ENCODE measurements around the gene SRP54. TPM values are rescaled to one million over a fixed set of nuclear protein-coding genes. Genes with fewer than 3 reads are reported as not detected.
A peak's percentile ranks its signal among the peaks of the same experiment; 100 is the strongest.

Gene SRP54
- polyA plus RNA-seq, 1 donor, result 62.5 TPM

DNA sequence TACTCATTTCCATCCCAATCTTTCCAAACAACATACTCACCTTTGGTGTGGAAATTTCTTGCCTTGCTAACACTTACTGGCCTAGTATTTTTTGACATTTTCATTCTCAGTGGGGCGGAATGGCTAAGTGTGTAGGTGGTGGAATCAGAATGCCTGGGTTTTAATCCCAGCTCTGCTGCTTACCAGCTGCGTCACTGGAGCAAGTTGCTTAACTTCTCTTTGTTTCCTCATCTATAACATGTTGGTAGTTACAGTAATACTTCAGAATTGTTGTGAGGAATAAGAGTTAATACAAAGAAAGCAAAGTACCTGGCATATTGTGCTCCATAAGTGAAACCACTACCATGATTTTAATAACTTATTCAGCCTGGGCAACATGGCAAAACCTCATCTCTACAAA lies 60.3 kb downstream of the SRP54 start:
- no CpG with 5 or more reads among the region's 2 CpGs for WGBS (ENCODE audit: insufficient coverage, low lambda C conversion rate)
- Histone ChIP-seq H3K36me3 (ENCODE audit: control insufficient read depth, insufficient read depth, low read length) (no peaks in the 10 kb centered on the region), H3K4me3 (ENCODE audit: low read length) (no peak overlapping the region), H3K9me3 (ENCODE audit: control insufficient read depth, low read depth, low read length) (no peaks in the 10 kb centered on the region), H3K4me1 (ENCODE audit: control insufficient read depth, insufficient read depth, low read length) (peaks cover 5% of the 10 kb centered on the region), H3K27me3 (ENCODE audit: control insufficient read depth, insufficient read depth, low read length) (no peaks in the 10 kb centered on the region), H3K27ac (ENCODE audit: low read length) (no peak overlapping the region)
- no peak for DNase-seq

DNA sequence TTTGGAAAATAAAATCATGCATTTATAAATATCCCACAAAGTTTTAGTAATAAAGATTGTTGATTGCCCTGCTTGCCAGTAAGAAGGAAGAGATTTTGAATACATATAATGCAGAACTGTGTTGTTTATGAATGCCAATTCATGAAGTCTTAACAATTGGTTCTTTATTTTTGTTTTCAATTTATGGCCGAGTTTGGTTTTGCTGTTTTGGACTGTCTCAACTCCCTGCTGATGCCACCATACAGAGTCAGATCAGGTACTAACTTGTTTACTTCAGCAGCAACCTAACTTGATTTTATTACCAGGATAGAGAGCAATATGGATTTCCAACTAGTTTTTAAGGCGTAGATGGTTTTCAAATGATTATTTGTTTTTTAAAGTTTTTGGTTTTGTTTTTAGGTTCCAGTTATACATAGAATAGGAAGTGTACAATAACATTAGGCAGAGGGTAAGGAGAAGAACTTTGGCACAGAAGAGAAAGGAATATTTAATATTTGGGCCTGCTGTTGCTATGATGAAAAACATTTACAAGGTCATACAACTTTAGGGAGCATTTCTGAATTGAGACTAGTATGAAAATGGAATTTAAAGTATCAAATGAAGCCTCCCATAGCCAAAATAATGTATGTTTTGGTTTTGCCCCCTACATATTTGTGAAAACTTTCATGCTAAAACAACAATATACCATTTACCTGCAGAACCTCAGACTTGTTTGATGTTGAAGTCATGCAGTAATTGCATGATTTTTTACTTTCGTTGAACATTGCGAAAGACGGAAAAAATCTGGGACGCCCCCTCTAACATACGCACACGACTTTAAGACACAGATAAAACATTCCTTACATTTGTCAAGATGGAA lies 62.4 kb downstream of the SRP54 start:
- peak overlapping the region; percentile 63 for H3K4me3 ChIP-seq (ENCODE audit: low read length)
- no peaks in the 10 kb centered on the region for H3K9me3 ChIP-seq (ENCODE audit: control insufficient read depth, low read depth, low read length)
- no peaks in the 10 kb centered on the region for H3K27me3 ChIP-seq (ENCODE audit: control insufficient read depth, insufficient read depth, low read length)
- peaks cover 5% of the 10 kb centered on the region for H3K4me1 ChIP-seq (ENCODE audit: control insufficient read depth, insufficient read depth, low read length)
- peak in 1 of 2 donors; percentile 36 for DNase-seq
- peaks cover 10% of the 10 kb centered on the region for H3K36me3 ChIP-seq (ENCODE audit: control insufficient read depth, insufficient read depth, low read length)
- H3K27ac ChIP-seq (ENCODE audit: low read length), result peak overlapping the region; percentile 92
- 51% methylated on average over 4 of the region's 8 CpGs for WGBS (ENCODE audit: insufficient coverage, low lambda C conversion rate)

DNA sequence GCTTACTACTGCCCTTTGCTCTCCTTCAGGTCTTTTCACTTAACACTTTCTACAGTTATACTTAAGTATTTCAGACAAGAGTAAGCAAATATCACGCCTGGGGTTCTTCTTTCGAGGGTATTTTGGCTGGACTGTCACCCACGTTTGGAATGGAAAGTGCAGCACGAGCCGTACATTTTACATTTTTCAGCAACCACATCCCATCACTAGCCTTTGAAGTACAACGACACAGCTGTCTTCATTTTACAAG lies 62.9 kb downstream of the SRP54 start:
- Histone ChIP-seq H3K4me1 (ENCODE audit: control insufficient read depth, insufficient read depth, low read length) (peaks cover 5% of the 10 kb centered on the region), H3K9me3 (ENCODE audit: control insufficient read depth, low read depth, low read length) (no peaks in the 10 kb centered on the region), H3K27me3 (ENCODE audit: control insufficient read depth, insufficient read depth, low read length) (no peaks in the 10 kb centered on the region), H3K36me3 (ENCODE audit: control insufficient read depth, insufficient read depth, low read length) (peaks cover 11% of the 10 kb centered on the region), H3K4me3 (ENCODE audit: low read length) (peak overlapping the region; percentile 63), H3K27ac (ENCODE audit: low read length) (peak overlapping the region; percentile 92)
- WGBS (ENCODE audit: insufficient coverage, low lambda C conversion rate), result no CpG with 5 or more reads among the region's 6 CpGs
- no peak for DNase-seq

DNA sequence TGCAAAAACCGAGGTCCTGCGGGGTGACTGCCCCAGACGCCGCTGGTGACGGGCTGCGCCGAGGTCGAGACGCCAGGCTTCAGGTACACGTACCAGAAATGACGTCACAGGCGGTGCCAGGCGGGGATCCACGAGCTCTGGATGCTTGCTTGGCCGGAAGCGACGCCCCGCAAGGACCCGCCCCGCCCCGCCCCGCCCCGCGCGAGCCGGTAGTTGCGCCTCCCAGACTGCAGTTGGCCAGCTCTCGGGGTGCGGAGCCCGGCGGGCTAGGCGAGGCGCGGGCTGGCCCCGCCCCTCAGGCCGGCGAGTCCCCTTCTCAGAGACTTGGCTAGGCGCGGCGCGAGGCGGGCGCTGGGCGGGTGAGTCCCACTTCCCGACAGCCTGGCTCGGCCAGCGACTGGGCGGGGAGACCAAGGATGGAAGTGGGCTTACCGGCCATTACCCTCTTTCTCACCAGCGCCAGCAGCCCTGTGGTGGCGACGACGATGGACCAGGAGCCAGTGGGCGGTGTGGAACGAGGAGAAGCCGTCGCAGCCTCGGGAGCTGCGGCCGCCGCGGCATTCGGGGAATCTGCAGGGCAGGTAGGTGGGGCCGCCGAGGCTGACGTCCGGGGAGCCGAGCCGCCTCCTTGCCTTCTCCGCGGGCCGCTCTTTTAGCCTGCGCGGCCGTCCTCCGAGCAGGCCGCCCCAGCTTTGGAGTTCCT lies 63.4 kb downstream of the SRP54 start, which contains the start of gene FAM177A1:
Gene FAM177A1, plus strand, starts transcription at position 225 of the 703 bp plus-strand sequence. Its CDS starts 192 bp downstream, at position 417.
- H3K27ac ChIP-seq (ENCODE audit: low read length), result peak within 1 kb of the TSS; percentile 100
- DNase-seq, result peak; percentile 98 to 99
- H3K36me3 ChIP-seq (ENCODE audit: control insufficient read depth, insufficient read depth, low read length), result peaks cover 14% of the 10 kb centered on the region
- WGBS (ENCODE audit: insufficient coverage, low lambda C conversion rate), result no CpG with 5 or more reads among the region's 77 CpGs
- peak within 1 kb of the TSS; percentile 97 for H3K4me3 ChIP-seq (ENCODE audit: low read length)
- no peaks in the 10 kb centered on the region for H3K27me3 ChIP-seq (ENCODE audit: control insufficient read depth, insufficient read depth, low read length)
- peaks cover 5% of the 10 kb centered on the region for H3K4me1 ChIP-seq (ENCODE audit: control insufficient read depth, insufficient read depth, low read length)
- H3K9me3 ChIP-seq (ENCODE audit: control insufficient read depth, low read depth, low read length), result no peaks in the 10 kb centered on the region

DNA sequence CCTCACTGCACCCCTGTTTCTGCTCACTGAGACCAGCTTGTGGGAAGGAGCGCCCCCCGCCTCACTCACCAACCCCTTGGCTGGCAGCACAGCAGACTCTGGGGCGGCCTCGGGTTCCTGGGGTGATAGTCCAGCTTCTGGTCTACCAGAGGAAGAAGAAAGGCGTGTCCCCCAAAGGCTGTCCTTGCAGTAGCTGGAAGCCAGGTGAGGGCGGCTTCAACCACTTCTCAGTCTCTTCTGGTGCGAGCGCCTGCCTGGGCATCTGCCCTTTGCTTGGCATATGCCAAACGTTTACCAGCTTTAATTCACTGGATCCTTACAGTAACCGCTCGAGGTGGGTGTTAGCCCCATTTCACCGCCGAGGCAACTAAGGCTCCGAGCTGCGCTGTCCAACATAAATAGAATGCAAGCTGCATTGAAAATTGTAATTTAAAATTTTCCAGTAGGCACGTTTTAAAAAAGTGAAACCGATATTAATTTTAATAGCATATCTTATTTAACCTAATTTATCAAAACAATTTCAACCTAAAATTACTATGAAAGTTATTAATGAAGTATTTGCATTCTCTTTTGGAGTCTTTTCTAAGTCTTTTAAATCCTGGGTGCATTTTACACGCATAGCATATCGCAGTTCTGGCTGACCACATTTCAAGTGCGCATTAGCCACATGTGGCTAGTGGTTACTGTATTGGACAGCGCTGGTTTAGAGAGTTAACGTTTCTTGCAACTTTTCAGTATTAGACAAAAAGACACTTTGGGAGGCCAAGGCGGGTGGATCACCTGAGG lies 64.2 kb downstream of the SRP54 start:
- peaks cover 17% of the 10 kb centered on the region for H3K36me3 ChIP-seq (ENCODE audit: control insufficient read depth, insufficient read depth, low read length)
- 15% methylated on average over 2 of the region's 23 CpGs for WGBS (ENCODE audit: insufficient coverage, low lambda C conversion rate)
- H3K27me3 ChIP-seq (ENCODE audit: control insufficient read depth, insufficient read depth, low read length), result no peaks in the 10 kb centered on the region
- H3K27ac ChIP-seq (ENCODE audit: low read length), result peak overlapping the region; percentile 100
- peaks cover 5% of the 10 kb centered on the region for H3K4me1 ChIP-seq (ENCODE audit: control insufficient read depth, insufficient read depth, low read length)
- DNase-seq, result peak; percentile 43 to 85
- no peaks in the 10 kb centered on the region for H3K9me3 ChIP-seq (ENCODE audit: control insufficient read depth, low read depth, low read length)
- peak overlapping the region; percentile 97 for H3K4me3 ChIP-seq (ENCODE audit: low read length)

DNA sequence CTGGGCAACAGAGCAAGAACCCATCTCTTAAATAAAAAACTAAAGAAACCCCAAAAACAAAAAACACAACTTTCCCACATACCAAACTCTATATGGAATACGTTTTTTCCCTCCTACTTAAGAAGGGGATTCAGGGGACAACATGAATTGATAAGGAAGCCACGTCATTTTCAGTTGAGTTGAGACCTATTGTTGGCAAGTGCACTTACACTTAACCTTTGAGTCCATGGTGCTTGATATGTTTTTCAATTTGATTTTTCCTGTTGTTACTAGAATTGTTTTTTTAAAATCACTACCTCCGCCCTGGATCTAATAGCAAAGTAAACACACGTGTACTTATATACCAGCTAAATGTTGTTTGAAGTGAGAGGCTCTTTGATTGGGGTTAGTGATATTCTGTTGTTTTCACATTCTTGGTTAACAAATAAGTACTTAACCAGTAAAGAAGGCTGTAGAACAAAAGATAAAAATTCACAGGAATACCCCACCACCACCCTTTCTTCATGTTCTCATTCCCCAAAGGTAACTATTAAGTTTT lies 65.3 kb downstream of the SRP54 start:
- peak; percentile 15 to 54 for DNase-seq
- Histone ChIP-seq H3K36me3 (ENCODE audit: control insufficient read depth, insufficient read depth, low read length) (peaks cover 17% of the 10 kb centered on the region), H3K27me3 (ENCODE audit: control insufficient read depth, insufficient read depth, low read length) (no peaks in the 10 kb centered on the region), H3K4me1 (ENCODE audit: control insufficient read depth, insufficient read depth, low read length) (peaks cover 5% of the 10 kb centered on the region), H3K27ac (ENCODE audit: low read length) (no peak overlapping the region), H3K4me3 (ENCODE audit: low read length) (no peak overlapping the region), H3K9me3 (ENCODE audit: control insufficient read depth, low read depth, low read length) (no peaks in the 10 kb centered on the region)
- WGBS (ENCODE audit: insufficient coverage, low lambda C conversion rate), result 43% methylated on average over 2 of the region's 4 CpGs

DNA sequence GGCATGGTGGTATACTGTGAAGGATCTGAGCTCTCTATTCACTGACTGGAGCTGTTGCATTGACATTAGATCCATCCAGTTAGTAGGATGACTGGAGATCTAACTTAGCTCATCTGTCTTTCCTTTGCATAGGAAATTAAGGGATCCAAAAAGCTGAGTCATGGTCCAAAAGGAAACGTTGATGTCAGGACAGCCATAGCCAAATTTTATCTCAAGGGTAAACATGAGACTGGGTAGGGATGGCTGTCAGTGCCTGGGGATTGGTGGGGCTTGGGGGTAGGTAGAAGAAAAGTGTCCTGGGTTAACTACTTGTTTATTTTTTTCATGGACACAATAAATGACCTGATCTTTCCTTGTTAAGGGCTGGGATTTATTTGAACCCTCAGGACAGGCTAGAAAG lies 67.9 kb downstream of the SRP54 start:
- peaks cover 26% of the 10 kb centered on the region for H3K36me3 ChIP-seq (ENCODE audit: control insufficient read depth, insufficient read depth, low read length)
- 20% methylated on average over 1 of the region's 1 CpG for WGBS (ENCODE audit: insufficient coverage, low lambda C conversion rate)

DNA sequence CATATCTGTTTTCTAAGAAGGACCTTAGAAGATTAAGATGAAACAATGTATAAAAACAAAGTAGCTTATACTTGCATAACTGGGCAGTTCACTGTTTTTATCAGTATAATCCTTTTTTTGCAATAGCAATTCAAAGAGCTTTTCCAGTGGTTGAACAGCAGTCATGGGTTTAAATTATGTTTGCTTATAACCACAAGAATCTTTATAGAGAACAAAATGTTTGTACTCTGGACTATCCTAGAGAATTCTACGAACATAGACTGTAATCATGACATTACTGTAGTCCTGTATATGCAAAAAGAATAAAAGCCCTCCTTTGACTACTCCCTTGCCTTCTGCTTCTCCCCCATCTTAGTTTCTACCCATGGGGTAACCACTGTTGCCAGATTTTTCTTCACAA lies 69.0 kb downstream of the SRP54 start:
- no peaks in the 10 kb centered on the region for H3K27me3 ChIP-seq (ENCODE audit: control insufficient read depth, insufficient read depth, low read length)
- WGBS (ENCODE audit: insufficient coverage, low lambda C conversion rate), result 33% methylated on average over 1 of the region's 1 CpG
- H3K4me1 ChIP-seq (ENCODE audit: control insufficient read depth, insufficient read depth, low read length), result peaks cover 5% of the 10 kb centered on the region
- H3K4me3 ChIP-seq (ENCODE audit: low read length), result no peak overlapping the region
- no peaks in the 10 kb centered on the region for H3K9me3 ChIP-seq (ENCODE audit: control insufficient read depth, low read depth, low read length)
- peak; percentile 30 to 69 for DNase-seq
- H3K36me3 ChIP-seq (ENCODE audit: control insufficient read depth, insufficient read depth, low read length), result peaks cover 28% of the 10 kb centered on the region
- H3K27ac ChIP-seq (ENCODE audit: low read length), result peak overlapping the region; percentile 56

More for the DNA sequence above, 67.9 kb downstream of the SRP54 start:
- Histone ChIP-seq H3K27me3 (ENCODE audit: control insufficient read depth, insufficient read depth, low read length) (no peaks in the 10 kb centered on the region), H3K4me1 (ENCODE audit: control insufficient read depth, insufficient read depth, low read length) (peaks cover 5% of the 10 kb centered on the region), H3K4me3 (ENCODE audit: low read length) (no peak overlapping the region), H3K27ac (ENCODE audit: low read length) (no peak overlapping the region), H3K9me3 (ENCODE audit: control insufficient read depth, low read depth, low read length) (no peaks in the 10 kb centered on the region)
- no peak for DNase-seq

DNA sequence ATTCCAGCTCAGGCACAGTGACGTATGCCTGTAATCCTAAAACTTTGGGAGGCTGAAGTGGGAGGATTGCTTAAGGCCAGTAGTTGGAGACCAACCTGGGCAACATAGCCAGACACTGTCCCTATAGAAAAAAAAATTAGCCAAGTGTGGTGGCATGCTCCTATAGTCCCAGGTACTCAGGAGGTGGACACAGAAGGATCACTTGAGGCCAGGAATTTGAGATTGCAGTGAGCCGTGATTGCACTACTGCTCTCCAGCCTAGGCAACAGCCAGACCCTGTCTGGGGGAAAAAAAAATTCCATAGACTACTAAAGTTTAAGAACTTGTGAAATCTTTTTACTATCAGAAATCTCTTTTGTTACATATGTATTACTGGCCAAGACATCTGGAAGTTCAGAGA lies 69.8 kb downstream of the SRP54 start:
- Histone ChIP-seq H3K36me3 (ENCODE audit: control insufficient read depth, insufficient read depth, low read length) (peaks cover 28% of the 10 kb centered on the region), H3K9me3 (ENCODE audit: control insufficient read depth, low read depth, low read length) (no peaks in the 10 kb centered on the region), H3K4me1 (ENCODE audit: control insufficient read depth, insufficient read depth, low read length) (peaks cover 3% of the 10 kb centered on the region), H3K4me3 (ENCODE audit: low read length) (no peak overlapping the region), H3K27ac (ENCODE audit: low read length) (no peak overlapping the region), H3K27me3 (ENCODE audit: control insufficient read depth, insufficient read depth, low read length) (no peaks in the 10 kb centered on the region)
- WGBS (ENCODE audit: insufficient coverage, low lambda C conversion rate), result no CpG with 5 or more reads among the region's 2 CpGs
- no peak for DNase-seq
